ENCODE measurements around the gene NOCT. TPM values are rescaled to one million over a fixed set of nuclear protein-coding genes. Genes with fewer than 3 reads are reported as not detected.
A peak's percentile ranks its signal among the peaks of the same experiment; 100 is the strongest.

Gene NOCT
- total and polyA plus RNA-seq, 2 of the 8 experiments (the other 6 are each of a cell fraction or from before 2014, with no cell fraction given) = 10.4 to 45.5 TPM

GRCh38 chr4:139082750-139083606 lies 67.4 kb downstream of the NOCT start (continued):
- TF ChIP-seq EGR1 (IDR thresholded peaks at IDR 0.05; ENCODE audit: borderline replicate concordance, low read depth, low read length) (peak; percentile 82), MAX (IDR thresholded peaks at IDR 0.05) (peak; percentile 92), SAP30 (IDR thresholded peaks at IDR 0.05; ENCODE audit: insufficient read depth, insufficient replicate concordance, low read length) (peak; percentile 49), NRF1 (IDR thresholded peaks at IDR 0.05; ENCODE audit: low read depth, low read length) (no peak), PHF8 (conservative IDR thresholded peaks at IDR 0.05; ENCODE audit: low read depth, low read length) (0 out of 2 replicates have a peak, but pooled peaks have one; percentile 42), CHD1 (IDR thresholded peaks at IDR 0.05; ENCODE audit: low read depth, low read length) (no peak), CTBP2 (IDR thresholded peaks at IDR 0.05; ENCODE audit: borderline replicate concordance, insufficient read depth, insufficient read length, low read length) (no peak), CREB1 (IDR thresholded peaks at IDR 0.05) (peak; percentile 54; the same call in 1 of the 2 replicates), NANOG (IDR thresholded peaks at IDR 0.05; ENCODE audit: insufficient read depth, low read depth, low read length, poor library complexity, severe bottlenecking) (peak; percentile 2), TBP (IDR thresholded peaks at IDR 0.05; ENCODE audit: low read depth, low read length) (0 out of 2 replicates have a peak, but pooled peaks have one; percentile 26)

All from H1 (cell line).